NCI-H146 treated with DMSO at 0.1 percent for 48 hours (cell line): Measurements from ENCODE around the gene HABP4.
"Not testable (repeated sequence)": the region's sequence is repeated elsewhere in the genome, so short reads cannot be mapped to it uniquely, and the experiment has no call there.

Experiments used
- DNase-seq: peaks from one replicate; lab custom pipeline; 2025; ENCODE audit not compliant: unreplicated experiment; lab: John Stamatoyannopoulos, UW

The HABP4 gene

DNA sequence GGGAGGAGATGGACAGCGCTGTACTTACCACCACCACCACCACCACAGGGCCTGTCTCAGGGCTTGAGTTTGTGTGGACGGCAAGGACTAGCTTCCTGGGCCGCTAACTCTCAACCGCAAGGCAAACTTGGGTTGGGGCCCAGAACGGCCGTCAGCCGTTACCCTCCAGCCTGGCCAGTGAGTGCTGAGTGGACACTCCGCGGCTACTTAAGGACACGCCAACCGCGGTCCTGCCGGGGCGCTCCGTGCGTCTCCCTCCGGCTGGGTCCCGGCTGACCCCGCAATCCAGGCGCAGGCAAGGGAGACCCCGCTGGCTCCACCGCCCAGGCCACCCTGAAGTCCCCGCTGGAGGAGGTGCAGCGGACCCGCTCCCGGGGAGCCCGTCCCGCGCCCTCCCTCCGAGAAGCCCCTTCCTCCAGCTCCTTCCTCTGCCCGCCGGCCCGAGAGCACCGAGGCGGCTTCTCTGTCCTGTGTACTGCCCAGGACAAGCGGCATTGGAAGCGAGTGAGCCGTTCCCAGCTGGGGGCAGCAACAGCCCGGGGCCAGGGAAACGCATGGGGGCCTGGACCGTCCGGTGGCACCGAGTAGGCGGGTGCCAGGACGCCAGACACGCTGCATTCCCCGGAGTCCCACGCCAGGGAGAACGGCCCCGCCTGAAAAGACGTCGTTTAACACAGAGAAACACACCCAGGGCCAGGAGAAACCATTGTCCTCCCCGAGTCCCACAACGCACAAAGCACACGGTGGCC lies 46.6 kb downstream of the HABP4 start:
- DNase-seq = no peak

DNA sequence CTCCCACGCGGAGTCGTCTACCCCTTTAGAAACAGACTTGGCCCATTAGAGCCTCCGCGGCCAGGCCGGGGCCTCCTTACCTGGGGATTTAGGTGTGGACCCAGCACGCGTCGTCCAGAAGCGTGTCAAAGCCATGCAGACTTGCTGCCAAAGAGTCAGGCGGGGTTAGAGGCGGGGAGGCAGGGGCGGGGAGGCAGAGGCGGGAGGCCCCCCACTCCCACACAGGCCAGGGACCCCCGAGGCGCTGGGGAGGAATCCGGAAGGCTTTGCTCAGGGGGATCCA lies 47.1 kb downstream of the HABP4 start:
- DNase-seq = no peak

DNA sequence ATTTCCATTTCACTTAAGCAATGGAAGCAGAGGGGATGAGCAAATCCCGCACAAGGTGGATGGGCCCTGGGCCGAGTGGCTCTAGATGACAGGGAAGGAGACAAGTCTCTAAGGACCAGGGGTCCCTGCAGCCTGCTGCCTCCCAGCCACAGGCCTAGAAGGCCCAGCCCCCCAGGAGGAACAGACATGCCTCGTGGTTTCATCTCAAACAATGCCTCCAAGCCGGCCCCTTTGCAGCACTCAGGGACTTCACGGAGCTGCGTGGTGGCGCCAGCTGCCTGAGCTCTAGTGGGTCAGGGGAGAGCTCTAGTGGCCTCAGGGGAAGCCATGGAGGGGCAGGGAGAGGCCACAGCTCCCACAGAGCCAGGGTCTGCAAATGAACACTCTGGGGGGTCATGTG lies 48.8 kb downstream of the HABP4 start:
- DNase-seq = no peak

DNA sequence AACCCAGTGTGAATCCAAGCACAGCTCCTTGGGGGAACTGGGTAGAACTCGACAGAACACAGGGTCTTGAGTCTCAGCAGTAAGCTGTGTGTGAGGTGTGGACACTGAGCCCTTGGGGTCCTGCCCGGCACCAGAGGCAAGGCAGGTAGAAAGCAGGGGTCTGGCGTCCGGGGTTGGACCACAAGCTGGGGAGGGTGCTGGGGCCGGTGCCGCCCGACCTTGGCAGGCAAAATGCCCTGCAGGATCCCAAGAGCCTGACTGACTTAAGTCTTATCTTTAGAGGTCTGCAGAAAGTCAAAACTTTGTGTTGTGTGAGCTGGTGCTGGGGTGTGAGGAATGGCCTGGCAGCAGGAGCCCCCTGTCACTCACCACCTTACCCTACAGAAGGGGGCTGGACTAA lies 49.3 kb downstream of the HABP4 start:
- DNase-seq = no peak

DNA sequence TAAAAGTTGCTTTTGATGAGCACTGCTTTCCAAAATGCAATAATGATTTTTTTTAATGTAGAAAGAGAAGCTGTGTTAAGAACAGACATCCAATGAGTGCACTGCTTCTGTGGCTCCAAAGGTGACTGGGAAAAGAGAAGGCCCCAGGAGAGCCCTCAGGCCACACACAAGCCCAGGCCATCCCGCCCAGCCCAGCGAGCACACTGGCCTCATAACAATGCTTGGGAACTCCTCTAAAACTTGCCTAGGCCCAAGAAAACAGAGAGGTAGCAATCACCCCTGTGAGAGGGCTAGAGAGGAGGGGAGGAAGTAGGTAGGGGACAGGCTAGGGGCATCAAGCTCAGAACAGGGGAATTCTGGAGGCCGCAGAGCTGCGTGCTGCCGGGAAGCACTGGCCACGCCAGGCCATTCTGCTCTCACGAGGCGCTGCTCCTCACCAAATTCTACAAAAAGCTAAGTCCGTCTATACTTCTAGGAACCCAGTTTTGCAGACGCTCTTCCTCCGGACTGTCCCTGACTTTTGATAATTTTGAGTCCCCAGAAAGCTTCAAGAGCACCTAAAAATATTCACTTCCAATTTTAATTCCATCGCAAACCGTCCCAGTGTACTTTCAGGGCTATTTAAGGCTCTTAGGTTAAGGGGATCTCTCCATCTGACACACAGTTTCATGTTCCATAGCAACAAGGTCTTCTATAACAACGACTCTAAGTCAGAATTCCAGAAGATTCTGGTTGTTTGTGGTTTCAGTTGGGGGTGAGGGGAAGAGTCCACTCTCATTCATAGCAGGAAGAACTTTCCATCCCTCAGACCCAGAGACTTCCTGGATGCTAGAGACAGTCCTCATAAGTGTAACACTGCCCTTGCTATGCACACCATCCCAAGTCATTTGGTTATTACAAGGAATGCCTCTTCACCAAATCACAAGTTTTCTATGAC lies 51.0 kb downstream of the HABP4 start:
- DNase-seq = no peak

DNA sequence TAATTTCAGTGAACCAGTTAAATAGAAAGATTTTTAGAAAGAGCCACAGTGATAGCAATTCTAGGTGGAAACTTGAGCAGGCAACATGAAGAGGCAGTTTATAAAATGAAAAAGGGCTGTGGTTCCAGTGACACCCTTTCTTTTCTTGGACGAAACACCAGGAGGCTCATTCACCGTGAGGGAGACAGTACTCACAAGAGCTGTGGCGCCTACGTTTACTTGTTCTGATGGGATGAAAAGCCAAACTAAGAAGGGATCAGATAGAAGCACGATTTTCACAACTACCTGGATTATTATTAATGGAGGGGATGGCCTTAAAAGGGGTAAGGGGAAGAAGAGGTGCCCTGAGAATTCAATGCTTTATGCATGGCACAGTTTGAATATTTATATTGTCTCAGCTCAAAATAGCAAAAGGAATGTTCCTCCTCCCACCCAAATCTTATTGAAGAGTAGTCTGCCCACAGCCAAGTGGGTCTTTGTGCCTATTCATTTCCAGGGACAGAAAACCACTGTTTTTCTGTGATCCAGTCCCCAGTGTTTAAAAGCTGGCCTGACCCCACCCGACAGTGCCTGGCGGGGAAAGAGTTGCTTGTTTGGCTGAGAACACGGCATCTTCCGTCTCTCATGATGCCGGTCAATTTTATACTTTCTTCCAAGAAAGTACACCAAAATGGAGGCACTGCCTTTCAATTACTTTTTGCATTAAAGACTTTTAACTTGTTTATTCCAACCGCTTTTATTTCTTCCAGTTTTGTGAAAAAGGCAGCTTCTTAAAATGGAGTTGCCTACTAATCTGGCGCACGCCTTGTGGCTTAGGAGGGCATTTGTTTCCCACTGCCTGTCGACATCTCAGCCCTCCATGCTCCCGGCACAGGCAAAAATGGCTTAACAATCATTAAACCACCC lies 51.9 kb downstream of the HABP4 start:
- no peak for DNase-seq

DNA sequence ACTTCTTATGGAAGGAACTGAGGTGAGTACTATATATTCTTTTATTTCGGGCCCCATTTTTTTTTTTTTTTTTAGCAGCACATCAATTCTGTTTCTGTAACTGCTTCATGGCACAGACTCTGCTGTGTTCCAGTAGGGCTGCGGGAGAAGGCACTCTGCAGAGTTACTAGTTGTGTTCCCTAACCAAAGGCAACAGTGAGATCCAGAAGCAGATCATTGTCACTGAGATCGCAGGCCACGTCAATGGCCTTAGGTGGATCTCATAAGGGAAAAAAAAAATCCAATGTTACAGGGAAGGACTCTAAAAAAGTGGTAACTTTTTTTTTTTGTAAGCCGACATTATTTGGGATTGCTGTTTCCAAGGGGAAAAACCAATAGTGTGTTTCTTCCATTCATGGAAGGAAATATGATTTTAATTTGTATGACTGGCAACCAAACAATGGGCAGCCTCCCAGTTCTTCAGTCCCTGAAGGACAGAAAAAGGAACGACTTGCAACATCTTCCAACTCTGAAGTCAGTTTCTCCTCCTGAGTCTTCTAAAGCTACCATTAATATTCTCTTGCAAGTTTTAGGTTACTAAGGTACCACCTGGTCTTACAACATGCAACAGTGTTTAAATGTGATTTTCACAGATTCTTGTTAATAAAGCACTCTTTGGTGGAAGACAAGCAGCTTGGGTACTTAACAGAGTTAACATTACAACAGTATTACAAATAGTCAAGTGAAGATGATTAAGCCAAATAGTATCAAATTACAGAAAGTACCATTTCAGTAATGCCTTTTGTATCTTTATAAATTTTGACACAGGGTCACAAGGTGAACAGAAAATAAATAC lies 52.8 kb downstream of the HABP4 start:
- DNase-seq = no peak

DNA sequence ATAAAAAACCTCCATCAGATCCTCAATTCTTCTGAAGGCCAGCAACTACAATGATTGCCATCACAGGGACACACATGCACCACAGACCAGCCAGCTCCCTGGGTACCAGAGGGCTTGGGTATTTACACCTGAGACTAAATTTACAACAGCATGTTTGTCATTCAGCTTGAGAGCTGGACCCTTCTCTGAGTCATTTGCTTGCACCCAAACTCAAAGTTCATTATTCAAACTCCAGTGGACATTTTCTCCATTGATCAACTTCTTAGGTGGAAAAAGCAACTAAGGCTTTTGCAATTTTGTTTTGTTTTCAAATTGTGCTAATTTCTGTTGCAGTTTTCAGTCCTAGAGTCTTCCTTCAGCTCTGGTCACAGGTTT lies 53.4 kb downstream of the HABP4 start:
- DNase-seq = not testable (repeated sequence)

DNA sequence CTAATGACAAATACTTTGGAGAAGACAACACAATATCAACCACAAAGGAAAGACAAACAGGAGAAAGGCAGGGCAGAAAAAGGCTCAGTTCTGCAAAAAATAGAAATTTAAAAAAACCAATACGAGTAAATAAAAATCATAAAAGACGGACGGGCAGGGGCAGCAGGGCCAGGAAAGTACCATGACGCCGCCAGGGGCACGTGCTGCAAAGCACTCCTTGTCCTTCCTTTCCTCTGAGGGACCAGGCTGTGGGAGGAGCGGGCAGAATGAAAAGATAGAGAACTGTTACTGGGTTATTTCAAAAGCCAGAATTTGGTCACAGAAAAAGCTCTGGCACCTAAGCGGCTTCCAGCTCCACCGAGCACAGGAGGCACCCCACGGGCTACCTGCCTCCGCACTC lies 53.9 kb downstream of the HABP4 start:
- no peak for DNase-seq

DNA sequence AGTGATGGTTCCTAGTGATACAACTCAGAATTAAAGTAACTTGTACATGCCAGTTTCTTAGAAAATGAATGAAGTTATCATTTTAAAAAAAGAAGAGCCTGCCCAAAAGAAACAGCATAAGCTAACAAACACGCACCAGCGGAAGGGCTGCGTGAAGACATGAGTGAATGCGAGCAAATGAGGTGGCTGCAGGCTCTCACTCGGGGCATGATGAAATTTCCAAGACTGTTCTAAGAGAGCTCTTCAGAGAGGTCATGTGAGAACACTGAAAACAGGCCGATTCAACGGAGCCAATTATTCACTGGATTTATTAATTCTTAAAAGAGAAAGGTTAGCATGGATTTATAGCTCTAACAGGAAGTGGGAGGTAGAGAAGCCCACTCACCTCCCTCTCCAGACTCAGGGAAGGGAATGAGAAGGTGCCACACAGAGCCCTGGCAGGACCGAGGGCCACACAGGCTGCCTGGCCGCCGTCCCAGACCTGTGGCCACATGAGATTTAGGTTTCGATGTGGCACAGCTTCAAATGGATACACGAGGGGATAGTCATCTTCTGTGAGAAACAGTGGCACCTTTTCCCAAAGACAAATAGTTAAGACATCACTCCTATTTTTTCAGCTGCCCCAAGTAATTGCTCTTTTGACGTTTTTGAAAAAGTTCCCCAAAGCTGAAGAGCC lies 55.5 kb downstream of the HABP4 start:
- DNase-seq = no peak

DNA sequence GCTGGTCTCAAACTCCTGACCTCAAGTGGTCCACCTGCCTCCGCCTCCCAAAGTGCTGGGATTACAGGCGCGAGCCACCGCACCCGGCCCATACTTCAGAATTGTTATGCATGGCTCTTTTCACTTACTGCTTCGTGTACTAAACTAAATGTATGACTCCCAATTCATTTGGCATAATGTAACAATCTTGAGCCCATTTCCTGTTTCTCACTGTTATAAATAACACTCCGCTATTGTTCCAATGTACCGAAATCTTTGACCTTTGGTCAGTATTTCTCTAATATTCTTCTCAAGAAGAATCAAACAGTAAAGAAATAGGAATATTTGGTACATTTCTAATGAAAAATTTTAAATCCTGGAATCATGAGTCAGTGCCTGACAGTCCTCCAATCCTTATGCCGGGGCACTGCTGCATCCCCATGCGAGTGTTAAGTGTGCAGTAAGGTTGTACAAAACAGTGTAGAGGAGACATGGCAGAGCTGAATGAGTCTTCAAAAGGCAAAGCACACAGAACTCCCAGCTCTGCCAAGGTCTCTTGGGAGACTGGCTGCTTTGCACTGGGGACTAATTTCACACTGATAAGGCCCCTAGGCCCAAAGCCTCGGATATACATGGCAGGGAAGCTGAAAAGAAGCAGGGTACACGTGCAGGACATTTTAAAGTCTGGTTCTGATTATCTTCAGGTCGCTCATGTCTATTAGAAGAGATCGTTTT lies 58.4 kb downstream of the HABP4 start:
- DNase-seq = no peak

DNA sequence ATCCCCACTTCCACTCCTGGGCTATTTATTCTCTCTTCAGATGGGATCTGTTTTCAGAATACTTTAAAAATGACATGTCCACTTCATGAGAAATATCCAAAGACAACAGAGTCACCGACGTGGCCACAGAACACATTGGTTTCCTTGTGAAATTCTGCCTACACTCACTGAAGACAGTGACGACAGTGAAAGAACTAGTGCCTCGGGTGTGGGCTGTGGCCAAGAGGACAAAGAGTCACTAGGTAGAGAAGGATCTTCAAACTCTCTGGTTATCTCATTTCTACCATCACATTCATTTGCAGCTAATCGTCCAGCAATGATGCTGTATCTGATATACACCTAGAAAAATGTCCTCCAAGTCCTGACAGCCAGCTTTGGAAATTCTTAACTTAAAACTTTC lies 59.1 kb downstream of the HABP4 start:
- DNase-seq = no peak

DNA sequence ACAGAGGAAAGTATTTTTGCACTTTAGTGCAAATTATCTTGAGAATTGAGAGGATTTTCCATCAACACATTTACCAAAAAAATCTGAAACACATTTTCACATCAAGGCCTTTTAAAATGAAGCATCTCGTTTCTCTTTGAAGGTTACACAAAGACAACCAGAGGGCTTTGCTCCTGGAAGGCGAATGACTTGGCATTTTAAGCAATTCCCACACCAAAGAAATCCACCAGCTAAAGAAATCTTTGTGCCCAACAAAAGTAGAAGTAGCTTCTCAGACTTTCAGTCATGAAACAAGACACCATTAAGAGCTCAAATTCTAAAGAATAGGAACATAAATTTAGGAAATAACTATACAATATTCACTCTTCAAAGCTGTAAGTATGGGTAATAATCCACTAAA lies 59.9 kb downstream of the HABP4 start:
- no peak for DNase-seq

DNA sequence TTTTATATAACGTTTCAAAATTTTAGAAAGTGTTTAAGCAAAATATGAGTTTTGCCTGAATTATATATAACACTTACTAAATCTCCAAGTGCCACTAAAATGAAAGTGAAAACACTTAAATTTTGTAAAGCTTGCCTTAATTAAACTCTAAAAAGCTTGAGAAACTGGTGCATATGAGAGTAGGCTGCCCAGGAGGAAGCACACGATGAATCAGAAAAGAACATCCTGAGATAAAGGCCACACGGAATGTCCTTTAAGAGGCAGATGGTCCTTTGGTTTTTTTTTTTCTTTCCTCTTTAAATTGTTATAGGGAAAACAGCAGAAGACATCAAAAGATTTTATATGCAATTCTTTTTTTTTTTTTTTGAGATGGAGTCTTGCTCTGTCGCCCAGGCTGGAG lies 60.3 kb downstream of the HABP4 start:
- DNase-seq = no peak

DNA sequence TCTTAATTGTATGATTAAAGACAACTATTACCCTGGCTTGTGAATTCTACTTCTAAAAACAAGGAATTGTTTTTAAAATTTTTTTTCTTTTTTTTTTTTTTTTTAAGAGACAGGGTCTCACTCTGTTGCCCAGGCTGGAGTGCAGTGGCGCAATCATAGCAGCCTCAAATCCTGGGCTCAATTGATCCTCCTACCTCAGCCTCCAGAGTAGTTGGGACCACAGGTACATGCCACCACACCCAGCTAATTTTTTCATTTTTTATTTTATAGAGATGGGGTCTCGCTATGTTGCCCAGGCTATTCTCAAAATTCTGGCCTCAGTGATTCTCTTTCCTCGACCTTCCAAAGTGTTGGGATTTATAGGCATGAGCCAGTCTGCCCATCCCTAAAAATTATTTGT lies 62.3 kb downstream of the HABP4 start:
- no peak for DNase-seq

DNA sequence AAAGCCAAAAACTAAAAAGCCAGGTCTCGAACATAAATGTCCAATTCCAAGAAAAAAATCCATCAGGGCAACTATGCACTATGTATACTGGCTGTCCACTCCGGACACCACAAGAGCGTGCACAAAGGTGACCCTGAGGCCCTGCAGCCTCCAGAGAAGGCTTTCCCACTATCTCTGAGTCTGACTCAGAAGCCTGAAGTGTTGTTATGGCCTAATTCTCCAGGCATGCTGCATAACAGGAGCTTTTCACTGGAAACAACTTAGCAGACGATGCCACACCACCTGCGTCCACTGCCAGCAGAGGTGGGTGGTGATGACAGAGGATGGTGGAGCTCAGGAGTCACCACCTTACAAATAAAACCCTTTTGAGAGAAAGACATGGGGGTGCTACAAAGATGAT lies 63.7 kb downstream of the HABP4 start:
- DNase-seq = no peak

DNA sequence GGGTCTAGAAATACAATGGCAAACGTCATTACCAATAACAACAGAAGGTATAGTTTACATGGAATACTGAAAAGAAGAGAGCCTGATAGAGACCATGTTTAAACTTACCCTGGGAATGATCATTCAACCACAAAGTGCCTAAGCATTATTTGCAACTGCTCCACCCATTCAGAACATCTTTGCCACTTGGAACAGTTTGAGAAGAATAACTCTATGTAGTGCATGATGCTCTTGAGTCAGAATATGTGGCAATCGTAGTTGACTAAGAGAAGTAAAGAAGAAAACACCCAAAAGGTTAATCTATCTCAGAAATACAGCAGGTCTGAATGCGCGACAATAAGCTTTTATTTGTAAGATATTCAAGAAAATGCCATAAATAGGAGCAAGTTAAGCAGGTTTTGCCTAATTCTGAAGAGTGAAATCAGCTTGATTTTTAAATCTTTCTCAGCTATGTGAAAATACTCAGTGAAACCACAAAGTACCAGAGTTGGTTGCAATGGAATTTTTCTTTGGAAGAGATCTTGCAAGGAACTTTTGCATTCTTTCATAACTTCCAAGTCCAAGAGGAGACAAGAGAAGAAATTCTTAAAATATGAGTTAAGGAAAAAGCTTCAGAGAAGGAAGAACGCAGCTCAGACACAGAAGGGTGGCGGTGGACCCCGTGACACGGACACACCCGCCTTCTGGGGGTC lies 64.3 kb downstream of the HABP4 start:
- DNase-seq = no peak

DNA sequence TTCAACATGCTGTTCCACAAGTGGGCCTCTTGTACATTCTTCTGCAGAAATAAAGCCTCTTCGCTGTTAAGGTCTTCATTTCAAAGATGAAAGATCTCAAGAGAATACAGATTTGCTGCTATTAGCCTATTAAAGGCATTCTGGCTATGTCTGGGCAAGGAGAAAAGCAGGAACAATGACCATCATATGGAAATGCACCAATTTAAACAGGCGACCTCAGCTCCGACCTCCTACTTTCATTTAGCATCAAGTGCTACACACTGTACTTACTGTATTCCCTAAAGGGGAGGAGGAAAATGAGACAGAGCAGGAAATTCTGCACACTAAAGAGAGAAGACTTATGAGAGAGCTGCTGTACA lies 64.8 kb downstream of the HABP4 start:
- no peak for DNase-seq
